GM21515 (cell line): ENCODE measurements around the gene BTNL2.

Experiments
- ATAC-seq: cut with Tn5 transposase; IDR thresholded peaks from one replicate; pipeline ENCODE4 v1.9.1; 2021; ENCODE audit not compliant: unreplicated experiment

BTNL2 gene

DNA sequence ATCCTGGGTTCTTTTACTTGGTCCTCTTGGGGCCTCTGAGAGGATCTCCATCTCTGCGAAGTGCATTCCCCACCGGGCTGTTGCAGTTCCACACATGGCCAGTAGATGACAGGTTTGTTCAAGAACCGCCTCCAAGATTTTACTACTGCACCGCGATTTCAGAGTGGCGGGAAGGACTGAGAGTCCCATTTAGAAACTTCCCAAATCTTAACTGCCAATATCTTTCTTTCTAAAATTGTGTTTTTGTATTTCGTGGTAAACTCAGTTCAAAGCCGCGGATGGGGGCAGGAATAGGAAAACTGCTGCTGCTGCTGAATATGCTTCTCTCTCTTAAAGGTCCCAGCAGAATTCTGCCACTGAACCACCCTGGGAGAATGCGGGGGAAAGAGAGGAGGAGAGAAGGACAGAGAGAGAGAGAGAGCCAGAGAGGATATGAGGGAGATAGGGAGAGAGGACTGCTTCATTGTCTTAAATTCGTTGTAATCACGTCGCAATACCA, 8.6 kb upstream of the BTNL2 start:
- ATAC-seq = no peak

DNA sequence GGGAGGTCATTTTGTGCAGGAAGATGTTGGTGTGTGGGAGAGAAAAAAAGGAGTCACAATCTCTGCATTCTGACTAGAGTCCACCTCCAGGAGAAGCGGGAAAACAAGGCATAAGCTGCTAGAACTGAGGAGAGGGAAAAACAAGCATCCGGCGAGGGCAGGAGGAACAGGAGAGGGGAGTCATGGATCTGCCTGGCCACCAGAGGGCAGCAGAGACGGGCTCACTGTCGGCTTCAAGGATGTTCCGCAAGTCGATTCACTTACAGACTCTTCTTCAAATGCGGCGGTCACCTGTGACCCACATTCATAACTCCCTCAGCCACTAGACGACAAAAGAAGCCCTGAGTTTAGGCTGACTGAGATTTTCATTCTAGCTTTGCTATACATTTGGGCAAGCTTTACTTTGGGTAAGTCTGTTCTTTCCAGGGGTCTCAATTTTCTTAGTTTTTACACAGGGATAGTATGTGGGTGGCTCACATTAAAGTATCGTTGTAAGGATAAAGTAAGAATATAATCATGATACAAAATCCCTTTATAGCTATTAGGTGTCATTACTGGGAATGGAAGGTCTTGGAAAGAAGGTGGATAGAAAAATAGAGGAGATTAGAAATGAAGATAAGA, 6.6 kb upstream of the BTNL2 start:
- no peak for ATAC-seq

DNA sequence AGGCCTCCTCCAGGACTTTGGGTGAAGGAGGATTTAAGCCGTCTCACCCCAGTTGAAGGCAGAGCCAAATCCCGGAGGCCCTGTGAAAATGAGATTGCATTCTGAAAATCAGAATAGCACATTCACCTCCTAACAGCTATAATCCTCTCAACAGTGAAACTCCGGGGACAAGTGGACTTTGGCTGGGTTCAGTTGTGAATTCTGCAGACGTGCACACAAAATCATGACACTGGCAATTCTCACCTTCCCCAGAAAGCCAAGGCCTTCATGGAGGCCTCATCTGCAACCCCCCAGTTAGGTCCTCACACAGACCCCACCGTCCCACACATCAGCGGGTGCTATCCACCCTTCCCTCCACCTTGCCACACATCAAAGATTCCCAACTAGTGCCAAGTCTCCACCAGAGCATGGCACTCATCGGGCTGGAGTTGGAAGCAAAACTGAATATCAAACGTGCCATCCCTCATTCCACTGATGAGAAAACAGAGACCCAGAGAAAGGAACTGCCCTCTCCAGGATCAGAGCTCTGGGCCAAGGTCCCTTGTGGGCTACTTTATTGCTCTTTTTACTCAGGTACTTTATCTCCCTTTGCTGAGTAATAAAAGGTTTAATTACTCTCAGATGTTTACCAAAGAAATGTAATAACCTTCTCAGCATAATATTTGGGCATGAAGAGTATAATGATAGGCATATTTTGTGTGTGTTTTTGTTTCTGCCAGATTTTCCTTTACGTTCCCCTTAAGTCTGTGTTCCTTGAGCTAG, 4.8 kb upstream of the BTNL2 start:
- no peak for ATAC-seq

DNA sequence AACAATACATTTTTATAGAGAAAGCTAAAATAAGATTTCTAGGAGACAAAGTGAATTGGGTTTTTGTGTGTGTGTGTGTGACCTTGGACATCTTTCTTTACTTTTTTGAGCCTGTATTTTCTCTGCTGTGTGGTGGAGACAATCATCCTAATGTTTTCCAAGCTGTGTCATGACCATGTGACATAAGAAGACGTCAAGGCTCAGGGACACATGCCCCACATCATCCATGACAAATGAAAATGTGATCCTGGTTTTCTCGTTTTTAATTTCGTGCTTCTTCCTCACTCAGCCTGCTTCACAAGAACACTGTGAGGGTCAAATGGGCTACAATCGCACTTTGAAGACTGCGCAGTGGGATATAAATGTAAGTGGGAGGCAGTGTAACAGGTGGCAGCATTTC, 3.9 kb upstream of the BTNL2 start:
- ATAC-seq = no peak

DNA sequence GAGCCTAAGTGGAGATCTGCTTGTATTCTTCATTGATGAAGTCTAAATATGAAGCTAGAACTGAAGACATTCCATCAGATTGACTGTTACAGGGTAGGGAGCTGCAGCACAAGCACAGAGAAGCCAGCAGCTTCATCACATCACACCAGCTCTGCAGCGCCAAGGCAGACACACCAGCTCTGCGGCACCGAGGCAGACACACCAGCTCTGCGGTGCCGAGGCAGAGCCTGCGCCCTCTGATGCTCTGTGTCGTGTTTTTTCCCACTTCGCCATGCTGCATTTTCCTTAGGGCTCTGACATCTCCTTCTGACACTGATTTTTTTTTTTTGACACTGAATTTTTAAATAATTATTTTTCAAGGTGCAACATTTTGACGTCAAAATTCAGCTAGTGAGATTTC, 784 bp downstream of the BTNL2 start:
- ATAC-seq = no peak

DNA sequence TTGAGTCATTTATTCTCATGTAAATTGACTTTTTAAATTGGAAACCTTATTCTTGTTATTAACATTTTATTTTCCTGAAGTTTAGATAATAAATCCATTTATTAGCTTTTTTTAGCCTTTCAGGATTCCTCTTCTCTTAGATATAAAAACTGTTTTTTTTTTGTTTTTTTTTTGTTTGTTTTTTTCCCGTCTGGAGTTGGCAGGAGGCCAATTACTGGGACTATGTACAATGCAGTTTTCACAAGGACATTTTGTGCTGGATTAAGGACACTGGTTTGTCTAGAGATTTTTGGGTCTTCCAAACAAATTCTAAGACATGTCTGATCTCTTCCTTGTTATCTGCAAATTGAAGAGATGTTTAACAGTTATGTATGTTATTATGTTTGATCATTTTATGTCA, 1.3 kb downstream of the BTNL2 start:
- no peak for ATAC-seq

DNA sequence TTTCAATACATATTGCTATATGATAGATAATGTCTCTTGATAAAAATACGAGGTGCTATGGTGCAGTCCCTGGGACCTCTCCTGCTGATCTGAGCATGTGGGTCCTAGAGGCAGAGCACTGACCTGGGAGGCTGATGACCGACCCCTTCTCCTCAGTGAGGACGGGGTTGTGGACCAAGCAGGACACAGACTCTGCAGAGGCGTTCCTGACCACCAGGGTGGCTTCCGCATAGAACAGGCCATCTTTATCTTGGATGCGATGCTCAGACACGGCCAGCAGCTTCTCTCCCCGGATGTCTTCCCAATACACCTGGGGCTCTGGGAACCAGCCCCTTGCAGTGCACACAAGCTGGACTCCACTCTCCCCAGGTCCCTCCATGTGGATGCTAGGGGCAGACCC, 4.2 kb downstream of the BTNL2 start:
- ATAC-seq = no peak

DNA sequence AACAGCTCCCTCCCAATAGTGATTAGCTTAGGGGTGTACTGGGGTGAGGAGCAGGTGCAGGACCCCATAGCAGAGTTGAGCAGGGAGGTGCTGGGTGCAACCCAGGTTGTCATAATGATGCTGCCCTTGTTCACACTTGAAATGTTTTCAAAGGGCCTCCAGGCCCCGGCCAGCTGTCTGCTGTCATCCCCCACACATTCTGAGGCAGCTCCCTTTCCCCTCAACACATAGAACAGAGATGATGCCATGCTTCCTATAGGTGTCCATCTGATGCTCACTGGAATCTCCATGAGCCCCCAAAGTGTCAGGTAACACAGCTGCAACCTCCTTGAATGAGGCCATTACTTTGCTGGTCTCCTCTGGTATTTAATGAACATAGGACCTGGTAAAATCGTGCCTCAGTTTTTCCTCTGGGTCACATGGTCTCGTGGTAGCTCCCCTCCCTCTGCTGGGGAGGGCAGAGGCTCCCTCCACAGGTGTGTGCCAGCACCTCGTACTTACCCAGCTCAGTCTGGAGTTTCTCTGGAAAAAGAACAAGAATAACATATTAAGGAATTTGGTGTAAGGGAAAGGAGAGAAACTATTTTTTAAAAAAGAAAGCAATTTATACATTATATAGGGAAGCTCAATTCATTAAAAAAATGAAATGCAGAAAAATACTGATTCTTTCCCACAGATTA, 5.6 kb downstream of the BTNL2 start:
- ATAC-seq = no peak

DNA sequence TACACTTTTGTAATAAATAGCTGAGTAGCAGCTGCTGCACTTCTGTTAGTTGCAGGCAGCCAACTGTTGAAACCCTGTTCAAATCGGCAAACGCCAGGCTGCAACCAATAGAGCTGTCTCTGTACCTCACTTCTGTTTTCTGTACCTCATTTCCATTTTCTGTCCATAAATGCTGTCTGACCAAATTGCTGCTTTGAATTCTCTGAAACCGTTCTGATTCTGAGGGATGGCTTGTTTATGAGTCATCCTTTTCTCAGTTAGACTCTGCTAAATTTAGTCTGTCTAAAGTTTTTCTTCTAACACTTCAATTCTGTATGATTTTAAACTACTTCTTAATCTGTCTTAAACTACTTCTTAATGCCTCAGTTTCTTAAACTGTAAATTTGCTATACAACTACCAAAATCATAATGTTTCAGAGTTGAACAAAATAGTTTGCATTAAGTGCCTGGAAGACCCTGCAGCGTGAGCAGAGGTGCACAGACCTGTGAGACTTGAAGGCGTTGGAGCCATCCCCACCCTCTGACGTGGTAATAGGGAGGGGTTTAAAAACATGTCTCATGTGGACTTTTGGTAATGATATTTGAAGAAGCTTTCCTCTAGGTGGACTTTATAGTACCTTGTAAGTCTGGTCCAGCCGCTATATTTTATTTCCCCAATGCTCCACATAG, 9.6 kb downstream of the BTNL2 start:
- no peak for ATAC-seq

DNA sequence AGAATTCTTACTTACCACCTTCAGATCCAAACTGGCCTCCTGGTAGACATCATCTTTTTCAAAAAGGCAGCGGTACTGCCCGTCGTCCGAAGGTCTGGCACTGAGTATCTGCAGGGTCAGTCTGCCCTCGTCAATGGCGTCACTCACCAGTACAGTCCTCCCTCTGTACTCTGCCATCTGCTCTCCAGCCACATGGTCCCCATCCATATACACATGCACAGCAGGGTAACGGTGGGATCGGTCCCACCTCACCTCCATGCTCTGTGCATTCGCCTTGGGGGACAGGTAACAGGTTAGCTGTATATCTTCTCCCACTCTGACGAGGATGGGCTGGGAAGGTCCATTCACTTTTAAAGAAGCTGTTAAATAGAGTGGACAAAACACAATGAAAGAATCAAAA, 11.0 kb downstream of the BTNL2 start:
- no peak for ATAC-seq

DNA sequence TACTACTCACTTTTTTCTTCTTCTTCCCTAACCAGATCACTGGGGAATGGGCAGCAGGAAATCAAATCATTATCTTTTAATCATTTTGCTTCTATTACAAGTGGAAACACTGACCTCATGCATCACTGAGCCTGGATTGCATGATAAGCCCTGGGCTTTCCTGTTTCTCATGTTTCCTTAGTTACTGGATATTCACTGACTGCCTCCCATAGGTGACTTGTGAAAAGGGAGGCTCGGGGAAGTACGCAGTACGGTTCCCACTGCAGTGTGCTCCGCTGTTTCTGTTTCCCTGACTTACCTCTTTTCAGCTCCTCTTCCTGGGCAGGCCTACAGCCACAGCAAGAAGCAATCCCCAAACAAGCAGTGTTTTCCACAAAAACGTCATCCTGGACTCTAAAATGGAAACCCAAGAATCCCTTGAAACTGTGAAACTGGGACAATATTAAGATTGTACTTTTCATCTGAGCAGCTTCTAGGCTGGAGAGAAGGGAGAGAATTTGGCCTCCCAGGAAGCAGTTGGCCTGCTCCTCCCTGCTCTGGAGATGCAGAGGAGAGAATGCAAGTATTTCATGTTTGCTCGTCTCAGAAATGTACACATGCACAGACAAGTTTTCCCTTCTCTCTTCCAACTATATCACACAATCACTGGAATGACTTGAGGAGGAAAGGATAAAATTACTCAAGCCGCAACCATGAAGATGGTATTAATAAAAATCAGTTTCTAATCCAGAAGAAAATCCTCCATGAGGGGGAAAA, 13.1 kb downstream of the BTNL2 start:
- no peak for ATAC-seq

DNA sequence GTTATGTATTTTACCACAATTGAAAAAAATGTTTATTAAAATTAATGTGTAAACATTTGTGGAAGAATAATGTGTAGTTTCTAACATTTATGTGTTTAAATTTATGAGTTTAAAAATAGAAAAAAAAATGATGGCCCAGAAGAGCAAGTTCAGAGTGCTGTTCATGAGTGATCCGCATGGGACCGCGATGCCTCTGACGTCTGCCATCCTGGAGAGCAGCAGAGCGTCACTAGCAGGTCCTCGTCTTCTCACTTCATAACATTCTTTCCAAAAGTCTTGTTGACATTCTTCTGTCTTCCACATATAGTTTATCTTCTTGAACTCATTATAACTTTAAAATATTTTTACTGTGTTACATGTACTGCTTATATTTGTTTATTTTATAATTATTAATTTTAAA, 15.5 kb downstream of the BTNL2 start:
- ATAC-seq = no peak

DNA sequence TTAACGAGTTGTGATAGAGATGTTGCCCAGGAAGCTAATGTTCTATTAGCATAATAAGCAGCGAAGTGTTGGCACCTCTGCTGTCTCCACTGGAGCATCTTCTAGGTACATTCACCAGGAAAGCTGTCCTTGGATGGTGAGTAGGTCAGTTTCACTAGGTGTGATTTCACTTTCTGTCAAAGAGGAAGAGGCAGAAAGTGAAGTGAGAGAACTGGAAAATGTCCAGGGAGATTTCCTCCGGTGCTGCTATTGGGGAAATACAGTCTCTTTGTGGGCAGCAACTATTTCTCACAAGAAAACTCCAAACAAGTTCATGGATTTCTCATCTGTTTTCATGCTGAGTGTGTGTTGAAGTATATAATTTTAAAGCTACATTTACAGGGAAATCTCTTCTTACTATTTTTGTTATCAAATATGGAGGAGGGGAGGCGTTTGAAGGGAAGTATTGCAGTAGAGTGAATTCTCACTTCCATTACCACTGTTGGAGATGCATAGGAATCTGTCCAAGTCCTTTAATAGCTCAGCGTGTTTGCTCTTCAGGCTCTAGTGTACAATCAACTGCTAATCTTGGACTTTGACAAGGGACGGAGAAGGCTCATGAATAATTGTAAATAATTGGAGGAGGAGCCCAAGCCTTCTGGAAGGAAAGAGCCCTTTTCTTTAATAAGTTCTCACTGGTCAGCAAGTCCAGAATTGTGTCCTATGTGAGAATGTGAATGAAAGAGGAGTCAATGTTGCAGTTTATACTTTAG, 19.2 kb downstream of the BTNL2 start:
- no peak for ATAC-seq

- ATAC-seq = no peak
These were observed 20.9 kb downstream of the BTNL2 start for GRCh38 chr6:32386040-32386439.

GRCh38 chr6:32382757-32383420, 24.1 kb downstream of the BTNL2 start:
- ATAC-seq = no peak

- no peak for ATAC-seq
These were observed 27.4 kb downstream of the BTNL2 start for GRCh38 chr6:32379545-32379944.

- no peak for ATAC-seq
These were observed 31.0 kb downstream of the BTNL2 start for GRCh38 chr6:32375739-32376529.

DNA sequence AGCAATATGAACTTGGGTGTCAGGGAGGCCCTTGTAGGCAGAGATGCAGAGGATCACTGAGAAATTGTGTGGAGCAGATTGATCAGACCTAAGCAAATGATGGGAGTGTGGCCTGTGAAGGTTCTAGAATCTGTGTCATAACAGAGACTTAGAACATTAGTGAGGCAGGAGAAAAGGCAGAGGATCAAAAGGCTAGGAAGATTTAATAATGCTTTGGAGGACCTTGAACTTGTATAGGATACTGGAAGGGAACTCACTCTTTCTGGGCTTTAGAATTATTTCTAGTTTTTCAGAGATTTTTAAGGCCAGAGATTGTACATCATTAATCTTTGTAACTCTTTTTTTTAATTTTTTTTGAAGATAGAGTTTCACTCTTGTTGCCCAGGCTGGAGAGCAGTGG, 35.2 kb downstream of the BTNL2 start, which contains the start of gene TSBP1:
TSBP1 (minus strand) TSS at position 101 of the 400 bp plus-strand sequence. CDS start 197 bp downstream, outside the sequence.
- no peak for ATAC-seq

DNA sequence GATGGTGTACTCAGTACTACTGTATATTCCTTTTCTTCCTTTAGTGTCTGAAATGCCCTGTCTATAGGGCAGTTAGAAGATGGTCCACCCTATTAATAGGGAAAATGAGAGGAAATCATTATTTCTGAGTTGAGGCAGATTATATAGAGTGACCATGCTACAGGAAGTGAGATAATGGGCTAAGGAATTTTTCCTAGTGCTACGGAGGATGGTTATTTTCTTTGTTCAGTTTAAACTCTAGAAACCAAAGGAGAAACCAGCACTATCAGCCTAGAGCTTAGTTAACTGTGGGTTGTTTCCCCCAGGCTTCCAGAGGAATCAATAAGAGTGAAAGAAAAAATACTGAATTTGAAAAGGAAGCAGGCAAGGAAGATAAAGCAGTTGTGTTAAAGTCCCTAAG, 35.8 kb downstream of the BTNL2 start:
- ATAC-seq = no peak
